GM12878 (cell line): ENCODE results near the gene UST. TPM values are rescaled to one million over a fixed set of nuclear protein-coding genes. Genes with fewer than 3 reads are reported as not detected.

Source experiments
- ATAC-seq: fragments of 200-7000 bp; cut with Tn5 transposase; 3 replicates; pipeline ENCODE4 v1.9.1; 2020; ENCODE audit warnings: mild to moderate bottlenecking, moderate library complexity
- BruUV-seq: library from RNA; stranded (reverse); fragments of 400-500 nt; replicated peaks from 2 replicates; lab custom pipeline; 2021; lab: Mats Ljungman, UMichigan
- CTCF ChIA-PET: fragments of 300-600 bp; sonication (Branson Sonifier 250); formaldehyde crosslinking; extraction: SDS; loops from one replicate; lab custom pipeline; 2021; ENCODE audit warnings: inconsistent platforms; lab: Yijun Ruan, JAX
- POLR2A ChIA-PET: fragments of 350-600 bp; formaldehyde crosslinking; extraction: SDS; loops from one replicate; lab custom pipeline; 2021; ENCODE audit warnings: inconsistent platforms; lab: Charles Lee
- RAD21 ChIA-PET: fragments of 300-600 bp; sonication (Branson Sonifier 250); formaldehyde crosslinking; loops from one replicate; lab custom pipeline; 2023; ENCODE audit warnings: antibody characterized with exemption; ENCODE audit not compliant: unreplicated experiment; lab: Charles Lee
- SMC1A ChIA-PET: fragments of 300-600 bp; sonication (Branson Sonifier 250); formaldehyde crosslinking; loops from one replicate; lab custom pipeline; 2023; ENCODE audit not compliant: unreplicated experiment, uncharacterized antibody; lab: Charles Lee
- DNase-seq: peaks from one replicate; pipeline ENCODE4 v3.0.0-alpha.2; 2011; ENCODE audit warnings: low read depth, low spot score
- FAIRE-seq: peaks from 3 replicates; lab custom pipeline; 2011; peaks lifted over from hg19 to GRCh38; lab: Jason Lieb, UNC
- H2AFZ ChIP-seq: 2 replicates; pipeline ENCODE4 v1.6.0; 2011; ENCODE audit warnings: low read depth, low read length, control low read depth; ENCODE audit not compliant: control insufficient read depth
- H3K27ac ChIP-seq: 2 replicates; pipeline ENCODE4 v1.5.1; 2011; ENCODE audit warnings: control low read depth; ENCODE audit not compliant: control insufficient read depth, insufficient read depth
- H3K27me3 ChIP-seq, 2 experiments: replicated peaks in 1 of 2; 2 replicates each; pipeline versions ENCODE4 v1.6.0 to v1.6.1; 2011; ENCODE audit warnings: low read length in 1 of 2; ENCODE audit not compliant: control insufficient read depth in 2 of 2, insufficient read depth in 2 of 2
- H3K36me3 ChIP-seq, 2 experiments: 2 replicates each; pipeline ENCODE4 v1.5.1; 2011; ENCODE audit warnings: low read length in 1 of 2; ENCODE audit not compliant: control insufficient read depth in 2 of 2, insufficient read depth in 2 of 2
- H3K4me1 ChIP-seq: 2 replicates; pipeline ENCODE4 v1.6.1; 2011; ENCODE audit warnings: mild to moderate bottlenecking, low read length, moderate library complexity, mixed read lengths; ENCODE audit not compliant: control insufficient read depth, insufficient read depth
- H3K4me2 ChIP-seq: 2 replicates; pipeline ENCODE4 v1.6.0; 2011; ENCODE audit warnings: control low read depth; ENCODE audit not compliant: control insufficient read depth, insufficient read depth
- H3K4me3 ChIP-seq: fragments of 200-600 bp; sonication (generic); 2 replicates; pipeline ENCODE4 v1.5.1; 2016
- H3K79me2 ChIP-seq: 2 replicates; pipeline ENCODE4 v1.6.0; 2011; ENCODE audit warnings: low read length; ENCODE audit not compliant: control insufficient read depth, insufficient read depth
- H3K9ac ChIP-seq: 2 replicates; pipeline ENCODE4 v1.8.0; 2011; ENCODE audit warnings: low read length, control low read depth, mixed read lengths; ENCODE audit not compliant: control insufficient read depth, insufficient read depth
- H3K9me3 ChIP-seq: replicated peaks from 3 replicates; pipeline ENCODE4 v1.5.1; 2011; ENCODE audit warnings: mild to moderate bottlenecking, low read length; ENCODE audit not compliant: control insufficient read depth, insufficient read depth
- H4K20me1 ChIP-seq: 2 replicates; pipeline ENCODE4 v1.6.0; 2011; ENCODE audit not compliant: control insufficient read depth, insufficient read depth
- BCL11A ChIP-seq: IDR thresholded peaks from 2 replicates; pipeline ENCODE4 v1.6.1; 2011; ENCODE audit warnings: low read depth, low read length
- BHLHE40 ChIP-seq, 2 experiments: fragments of 450-650 bp in 1 of 2; IDR thresholded peaks; 2 replicates each; pipeline ENCODE4 v1.6.1; 2011 to 2017; ENCODE audit warnings: low read depth in 2 of 2, borderline replicate concordance in 1 of 2, improper control_type of control experiment in 1 of 2, low read length in 1 of 2, mild to moderate bottlenecking in 1 of 2
- CEBPB ChIP-seq, 2 experiments: fragments of 150-350 bp in 1 of 2; IDR thresholded peaks; 2 replicates each; pipeline ENCODE4 v1.6.1; 2012 to 2014; ENCODE audit warnings: low read depth in 2 of 2, low read length in 2 of 2, borderline replicate concordance in 1 of 2, inconsistent platforms in 1 of 2
- CREM ChIP-seq: IDR thresholded peaks from 2 replicates; pipeline ENCODE4 v1.6.1; 2014; ENCODE audit warnings: antibody characterized with exemption, low read depth
- DPF2 ChIP-seq: fragments of 450-650 bp; IDR thresholded peaks from 2 replicates; pipeline ENCODE4 v1.6.1; 2017; ENCODE audit warnings: mild to moderate bottlenecking
- PAX5 ChIP-seq: IDR thresholded peaks from 2 replicates; pipeline ENCODE4 v1.6.1; 2011; ENCODE audit warnings: low read depth, low read length, borderline replicate concordance
- RAD51 ChIP-seq: fragments of 450-650 bp; IDR thresholded peaks from 2 replicates; pipeline ENCODE4 v1.6.1; 2016; ENCODE audit warnings: moderate library complexity, mild to moderate bottlenecking, inconsistent platforms
- RCOR1 ChIP-seq: conservative IDR thresholded peaks from 2 replicates; pipeline ENCODE4 v1.6.1; 2012; ENCODE audit warnings: low read depth, low read length, improper control_type of control experiment
- SUZ12 ChIP-seq: fragments of 200-600 bp; sonication (generic); IDR thresholded peaks from one replicate; pipeline ENCODE4 v1.6.1; 2018; ENCODE audit warnings: antibody characterized with exemption, mild to moderate bottlenecking; ENCODE audit not compliant: unreplicated experiment
- TCF12 ChIP-seq: IDR thresholded peaks from 2 replicates; pipeline ENCODE4 v1.6.1; 2011; ENCODE audit warnings: low read depth, mild to moderate bottlenecking, low read length
- YBX1 ChIP-seq: fragments of 450-650 bp; IDR thresholded peaks from 2 replicates; pipeline ENCODE4 v1.6.1; 2016; ENCODE audit warnings: antibody characterized with exemption
- ZBED1 ChIP-seq: IDR thresholded peaks from 2 replicates; pipeline ENCODE4 v1.6.1; 2016; ENCODE audit warnings: borderline replicate concordance
- ZBTB11 ChIP-seq: fragments of 450-650 bp; formaldehyde crosslinking; IDR thresholded peaks from 2 replicates; pipeline ENCODE4 v1.5.0; 2022; ENCODE audit warnings: mild to moderate bottlenecking, missing genetic modification characterization
- ZBTB4 ChIP-seq: fragments of 450-650 bp; formaldehyde crosslinking; IDR thresholded peaks from 2 replicates; pipeline ENCODE4 v1.4.0; 2022; ENCODE audit warnings: mild to moderate bottlenecking, moderate library complexity
- ZNF687 ChIP-seq: fragments of 450-650 bp; IDR thresholded peaks from 2 replicates; pipeline ENCODE4 v1.6.1; 2017; ENCODE audit warnings: mild to moderate bottlenecking, moderate library complexity
- WGBS: methylation state at CpG from one replicate; pipeline ENCODE4 v1.1.6; 2016; ENCODE audit warnings: low lambda C conversion rate; ENCODE audit not compliant: insufficient replicate concordance, insufficient coverage; ENCODE audit errors: missing lambda C conversion rate; 5-methylcytosine and 5-hydroxymethylcytosine counted together
- in situ Hi-C: fragments of 300-500 bp; cut with MboI; formaldehyde crosslinking; loops from 9 replicates; pipeline ENCODE4 v1.14.3; 2018; ENCODE audit warnings: mixed read lengths
- intact Hi-C: fragments of 100-400 bp; cut with micrococcal nuclease; formaldehyde crosslinking; loops from one replicate; pipeline ENCODE4 v1.14.2; 2022; ENCODE audit not compliant: unreplicated experiment
- polyA plus RNA-seq, 11 experiments: library from polyadenylated mRNA; depleted of rRNA in 4 of 11; unstranded in 6 of 11; stranded (reverse) in 5 of 11; fragments of >200 nt; fragmentation: Nextera tagmentation in 4 of 11; fragmentation: Illumina TruSeq in 1 of 11; extraction: Ambion mirVana in 4 of 11; extraction: Trizol in 1 of 11; gene quantifications; 1 replicate in 1 of 11; 2 replicates in 10 of 11; pipeline versions ENCODE4 v1.2.1 to v1.2.3, GENCODE V29; 2011 to 2016; ENCODE audit warnings: inconsistent platforms in 2 of 11, missing spikeins in 2 of 11, low read depth in 1 of 11
- total RNA-seq, 4 experiments: library from RNA; depleted of rRNA in 3 of 4; stranded (reverse); fragments of >200 nt in 3 of 4; fragmentation: Illumina TruSeq in 1 of 4; extraction: Trizol in 1 of 4; gene quantifications; 2 replicates each; pipeline versions ENCODE4 v1.2.1 to v1.2.3, GENCODE V29; 2013 to 2021

The UST gene
- total and polyA plus RNA-seq, 10 of the 15 experiments (the other 5 are each of a cell fraction or from before 2014, with no cell fraction given): 0.74 to 43.3 (median 2.2) TPM

- H3K4me2 ChIP-seq: no peak overlapping the region
- H3K4me3 ChIP-seq: no peak overlapping the region
- CTCF ChIA-PET: interaction anchor here (0.5 to 1.6 kb wide), 4 partner anchors 16 to 1843 kb away, joined by 3 to 5 read pairs (median 4); no protein-coding TSS in a partner anchor
- RAD21 ChIA-PET: no interaction called here
- WGBS: 51% methylated on average over 4 of the region's 4 CpGs
- H3K27me3 ChIP-seq: peaks cover 0 to 6% of the 10 kb centered on the region in 2 experiments; a peak in 2 of 4 replicates
- no peak for ATAC-seq
- H3K36me3 ChIP-seq: no peaks in the 10 kb centered on the region; a peak in 1 of 4 replicates
- H3K9ac ChIP-seq: no peak overlapping the region
- POLR2A ChIA-PET: no interaction called here
- no peaks in the 10 kb centered on the region for H3K9me3 ChIP-seq
- intact Hi-C loops: no loop called here
- DNase-seq: no peak
- FAIRE-seq: no peak
- H2AFZ ChIP-seq: no peak overlapping the region
- TF ChIP-seq ZBTB11 (CRISPR knock-in tag) (no peak), RAD51 (no peak), BHLHE40 (IDR thresholded peaks at IDR 0.05; ENCODE audit: borderline replicate concordance in 1 of 2, low read depth in 2 of 2, low read length in 1 of 2) (no peak), BCL11A (no peak), CREM (no peak), ZNF687 (no peak), RCOR1 (no peak), YBX1 (no peak), ZBTB4 (CRISPR knock-in tag) (no peak), SUZ12 (no peak), TCF12 (no peak), CEBPB (IDR thresholded peaks at IDR 0.05; ENCODE audit: borderline replicate concordance in 1 of 2, low read depth in 2 of 2, low read length in 2 of 2) (no peak), DPF2 (no peak), ZBED1 (no peak), PAX5 (no peak)
- no peaks in the 10 kb centered on the region for H3K79me2 ChIP-seq
- SMC1A ChIA-PET: interaction anchor here (1.1 to 1.3 kb wide), 3 partner anchors 54 to 414 kb away, joined by 3 to 5 read pairs (median 3); no protein-coding TSS in a partner anchor
- BruUV-seq: no TSS peak
- H4K20me1 ChIP-seq: 0 out of 2 replicates have a peak, but pooled peaks cover 5% of the 10 kb centered on the region
- in situ Hi-C loops: no loop called here
- H3K27ac ChIP-seq: no peak overlapping the region
- H3K4me1 ChIP-seq: no peaks in the 10 kb centered on the region
Observed at GRCh38 chr6:148974351-148974750, 227.5 kb downstream of the UST start.
